CD4-positive, CD25-positive, alpha-beta regulatory T cell (primary cell): Measurements from ENCODE around the gene GTF2H4. TPM values are rescaled to one million over a fixed set of nuclear protein-coding genes. Genes with fewer than 3 reads are reported as not detected.
"Not testable (repeated sequence)": the region's sequence is repeated elsewhere in the genome, so short reads cannot be mapped to it uniquely, and the experiment has no call there.

Experiments used
- ATAC-seq, 2 donors: fragments of 150-1000 bp; cut with Tn5 transposase; one replicate each; pipeline ENCODE4 v1.10.0; 2021; ENCODE audit warnings: low read depth in 2 of 2, moderate number of reproducible peaks in 2 of 2, moderate library complexity in 1 of 2
- DNase-seq, 3 donors: peaks; one replicate each; pipeline versions ENCODE4 v3.0.0 to v3.0.0-alpha.2; 2012 to 2022; ENCODE audit warnings: mixed read lengths in 1 of 3
- H3K27ac ChIP-seq: one replicate; pipeline ENCODE4 v1.7.0; 2013; ENCODE audit warnings: mild to moderate bottlenecking, low read length; ENCODE audit not compliant: insufficient read depth, poor library complexity, severe bottlenecking
- H3K27me3 ChIP-seq: one replicate; pipeline ENCODE4 v1.7.0; 2013; ENCODE audit warnings: low read length; ENCODE audit not compliant: control insufficient read depth, insufficient read depth
- H3K36me3 ChIP-seq: one replicate; pipeline ENCODE4 v1.7.0; 2013; ENCODE audit warnings: mild to moderate bottlenecking, low read length, moderate library complexity; ENCODE audit not compliant: control insufficient read depth, insufficient read depth
- H3K4me1 ChIP-seq: 2 replicates; pipeline ENCODE4 v1.7.0; 2013; ENCODE audit warnings: mild to moderate bottlenecking, low read length; ENCODE audit not compliant: insufficient read depth, control insufficient read depth, poor library complexity, severe bottlenecking
- H3K4me3 ChIP-seq: one replicate; pipeline ENCODE4 v1.7.0; 2013; ENCODE audit warnings: low read depth, mild to moderate bottlenecking, low read length, moderate library complexity
- H3K9me3 ChIP-seq, 2 experiments: 1 replicate in 1 of 2; 2 replicates in 1 of 2; pipeline ENCODE4 v1.7.0; 2013; ENCODE audit warnings: low read length in 2 of 2, mild to moderate bottlenecking in 1 of 2, moderate library complexity in 1 of 2; ENCODE audit not compliant: control insufficient read depth in 2 of 2
- H3K27ac Mint-ChIP-seq, 3 donors: one replicate each; pipeline ENCODE4 v1.8.0; 2020 to 2022; ENCODE audit warnings: mild to moderate bottlenecking in 3 of 3, mixed read lengths in 3 of 3, moderate library complexity in 2 of 3
- H3K27me3 Mint-ChIP-seq: one replicate; pipeline ENCODE4 v1.8.0; 2022; ENCODE audit warnings: mild to moderate bottlenecking, mixed read lengths
- H3K36me3 Mint-ChIP-seq: one replicate; pipeline ENCODE4 v1.8.0; 2020; ENCODE audit warnings: mixed read lengths
- H3K4me1 Mint-ChIP-seq, 4 donors: one replicate each; pipeline ENCODE4 v1.8.0; 2020 to 2022; ENCODE audit warnings: mixed read lengths in 4 of 4, mild to moderate bottlenecking in 1 of 4
- H3K4me3 Mint-ChIP-seq, 4 donors: one replicate each; pipeline ENCODE4 v1.8.0; 2020 to 2022; ENCODE audit warnings: mild to moderate bottlenecking in 4 of 4, mixed read lengths in 4 of 4, moderate library complexity in 3 of 4
- H3K9me3 Mint-ChIP-seq, 7 donors: one replicate each; pipeline ENCODE4 v1.8.0; 2020 to 2022; ENCODE audit warnings: mixed read lengths in 7 of 7, mild to moderate bottlenecking in 3 of 7, moderate library complexity in 2 of 7
- polyA plus RNA-seq, 4 donors: library from polyadenylated mRNA; unstranded; fragments of 300-500 nt; fragmentation: Illumina TruSeq; gene quantifications; one replicate each; pipeline ENCODE4 v1.2.3, GENCODE V29; 2021
- total RNA-seq: library from RNA; stranded (reverse); gene quantifications from one replicate; pipeline ENCODE4 v1.2.3, GENCODE V29; 2022

Gene GTF2H4
- total and polyA plus RNA-seq, 5 donors from 2014 or later: 6.8 to 15.5 (median 7.2) TPM

DNA sequence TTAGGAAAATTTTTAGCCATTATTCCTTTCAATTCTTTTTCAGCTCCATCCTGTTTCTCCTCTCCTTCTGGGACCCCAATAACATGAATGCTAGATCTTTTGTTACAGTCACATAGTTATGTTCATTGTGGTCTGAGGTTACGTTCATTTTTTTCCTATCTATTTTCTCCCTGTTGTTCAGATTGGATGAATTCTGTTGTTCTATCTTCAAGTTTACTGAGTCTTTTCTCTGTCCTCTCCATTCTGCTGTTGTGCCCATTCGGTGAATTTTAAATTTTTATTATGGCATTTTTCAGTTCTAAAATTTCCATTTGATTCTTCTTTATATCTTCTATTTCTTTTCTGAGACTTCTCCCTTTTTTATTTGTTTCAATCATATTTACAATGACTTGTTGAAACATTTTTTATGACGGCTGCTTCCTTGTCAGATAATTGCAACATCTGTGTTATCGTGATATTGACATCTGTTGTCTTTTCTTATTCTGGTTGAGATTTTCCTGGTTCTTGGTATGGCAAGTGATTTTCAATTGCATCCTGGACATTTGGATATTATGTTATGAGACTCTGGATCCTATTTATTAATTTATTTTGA is 36.3 kb upstream of the GTF2H4 start:
- Histone ChIP-seq H3K9me3 (peaks cover 9 to 26% of the 10 kb centered on the region in 2 experiments), H3K4me1 (no peaks in the 10 kb centered on the region), H3K36me3 (no peaks in the 10 kb centered on the region), H3K27ac (no peak overlapping the region), H3K27me3 (no peaks in the 10 kb centered on the region), H3K4me3 (no peak overlapping the region)
- peaks cover 0 to 37% (median 11%) of the 10 kb centered on the region in 7 donors for H3K9me3 Mint-ChIP-seq
- H3K36me3 Mint-ChIP-seq: peaks cover 8% of the 10 kb centered on the region
- H3K27ac Mint-ChIP-seq: no peak overlapping the region
- peaks cover 26% of the 10 kb centered on the region for H3K27me3 Mint-ChIP-seq
- ATAC-seq (no peak), DNase-seq (no peak)
- peak overlapping the region in 1 of 4 donors; percentile 40 for H3K4me3 Mint-ChIP-seq
- peaks cover 0 to 10% (median 8%) of the 10 kb centered on the region in 4 donors for H3K4me1 Mint-ChIP-seq

GRCh38 chr6:30873137-30873640 is 34.8 kb upstream of the GTF2H4 start:
- Mint-ChIP-seq H3K36me3 (peaks cover 8% of the 10 kb centered on the region), H3K4me3 (no peak overlapping the region), H3K4me1 (peaks cover 0 to 23% (median 15%) of the 10 kb centered on the region in 4 donors), H3K27ac (no peak overlapping the region), H3K27me3 (peaks cover 20% of the 10 kb centered on the region), H3K9me3 (peaks cover 0 to 37% (median 8%) of the 10 kb centered on the region in 7 donors)
- peaks cover 10% of the 10 kb centered on the region for H3K4me1 ChIP-seq
- H3K36me3 ChIP-seq: no peaks in the 10 kb centered on the region
- no peak for DNase-seq
- H3K27me3 ChIP-seq: no peaks in the 10 kb centered on the region
- peaks cover 9 to 26% of the 10 kb centered on the region in 2 experiments for H3K9me3 ChIP-seq
- no peak overlapping the region for H3K4me3 ChIP-seq
- no peak for ATAC-seq
- H3K27ac ChIP-seq: no peak overlapping the region

DNA sequence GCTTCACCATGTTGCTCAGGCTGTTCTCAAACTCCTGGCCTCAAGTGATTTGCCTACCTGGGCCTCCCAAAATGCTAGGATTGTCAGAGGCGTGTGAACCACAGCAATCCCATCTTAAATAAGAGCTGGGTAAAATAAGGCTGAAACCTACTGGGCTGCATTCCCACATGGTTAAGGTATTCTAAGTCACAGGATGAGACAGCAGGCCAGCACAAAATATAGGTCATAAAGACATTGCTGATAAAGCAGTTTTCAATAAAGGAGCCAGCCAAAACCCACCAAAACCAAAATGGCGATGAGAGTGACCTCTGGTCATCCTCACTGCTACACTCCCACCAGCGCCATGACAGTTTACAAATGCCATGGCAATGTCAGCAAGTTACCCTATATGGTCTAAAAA is 34.2 kb upstream of the GTF2H4 start:
- not testable (repeated sequence) for H3K27ac ChIP-seq, H3K27ac Mint-ChIP-seq, H3K4me3 ChIP-seq, ATAC-seq, H3K4me3 Mint-ChIP-seq, H3K36me3 ChIP-seq, H3K27me3 ChIP-seq, DNase-seq, H3K36me3 Mint-ChIP-seq
- H3K9me3 Mint-ChIP-seq: peaks cover 0 to 37% (median 8%) of the 10 kb centered on the region in 7 donors
- H3K27me3 Mint-ChIP-seq: peaks cover 18% of the 10 kb centered on the region
- peaks cover 0 to 29% (median 16%) of the 10 kb centered on the region in 4 donors for H3K4me1 Mint-ChIP-seq
- peaks cover 9 to 21% of the 10 kb centered on the region in 2 experiments for H3K9me3 ChIP-seq
- peaks cover 10% of the 10 kb centered on the region for H3K4me1 ChIP-seq

DNA sequence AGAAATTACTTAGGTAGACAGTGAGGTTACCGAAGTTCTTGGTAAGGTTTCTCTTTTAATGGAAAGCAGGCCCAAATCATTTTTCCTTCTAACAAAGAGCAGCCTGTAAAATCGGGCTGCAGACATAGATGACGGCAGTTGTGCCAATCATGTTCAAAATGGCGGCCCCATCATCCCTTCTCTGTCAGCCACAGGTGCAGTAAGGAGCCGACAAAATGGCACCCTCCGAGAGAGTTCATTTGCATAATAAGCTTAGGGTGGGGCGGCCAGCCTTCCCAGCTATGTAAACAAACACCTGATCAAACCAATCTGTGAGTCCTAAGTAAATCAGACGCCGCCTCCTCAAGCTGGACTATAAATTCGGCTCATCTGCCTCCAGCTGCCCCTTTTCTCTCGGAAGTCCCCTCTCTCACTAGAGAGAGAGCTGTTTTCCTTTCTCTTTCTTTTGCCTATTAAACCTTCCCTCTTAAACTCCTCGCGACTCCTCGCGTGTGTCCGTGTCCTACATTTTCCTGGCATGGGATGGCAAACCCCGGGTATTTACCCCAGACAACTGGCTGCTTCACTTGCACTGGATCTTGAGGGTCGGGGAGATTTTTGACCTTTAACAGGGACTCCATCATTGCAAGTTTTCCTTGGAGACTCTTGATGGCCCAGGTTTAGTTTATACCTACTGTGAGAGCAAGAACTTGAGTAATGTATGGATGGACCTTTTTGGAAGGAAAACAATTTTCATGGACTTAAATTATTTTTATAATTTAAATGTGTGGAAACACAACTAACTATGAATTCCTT is 32.6 kb upstream of the GTF2H4 start:
- H3K4me1 Mint-ChIP-seq: peaks cover 0 to 34% (median 17%) of the 10 kb centered on the region in 4 donors
- Histone ChIP-seq H3K27ac (no peak overlapping the region), H3K4me1 (peaks cover 10% of the 10 kb centered on the region), H3K36me3 (no peaks in the 10 kb centered on the region), H3K4me3 (no peak overlapping the region), H3K9me3 (peaks cover 3 to 9% of the 10 kb centered on the region in 2 experiments), H3K27me3 (no peaks in the 10 kb centered on the region)
- H3K4me3 Mint-ChIP-seq: no peak overlapping the region
- peak overlapping the region in 2 of 3 donors; percentile 65 to 73 for H3K27ac Mint-ChIP-seq
- H3K9me3 Mint-ChIP-seq: peaks cover 0 to 24% (median 5%) of the 10 kb centered on the region in 7 donors
- H3K36me3 Mint-ChIP-seq: peaks cover 8% of the 10 kb centered on the region
- no peak for ATAC-seq
- H3K27me3 Mint-ChIP-seq: peaks cover 14% of the 10 kb centered on the region
- DNase-seq: no peak

- peaks cover 0 to 35% (median 14%) of the 10 kb centered on the region in 4 donors for H3K4me1 Mint-ChIP-seq
- no peak overlapping the region for H3K27ac ChIP-seq
- DNase-seq: no peak
- no peaks in the 10 kb centered on the region for H3K36me3 ChIP-seq
- H3K4me3 Mint-ChIP-seq: peak overlapping the region in 1 of 4 donors; percentile 7
- H3K9me3 ChIP-seq: peaks cover 3 to 9% of the 10 kb centered on the region in 2 experiments
- no peak overlapping the region for H3K4me3 ChIP-seq
- peaks cover 4% of the 10 kb centered on the region for H3K36me3 Mint-ChIP-seq
- peak overlapping the region in 2 of 3 donors; percentile 43 to 56 for H3K27ac Mint-ChIP-seq
- peaks cover 0 to 19% (median 5%) of the 10 kb centered on the region in 7 donors for H3K9me3 Mint-ChIP-seq
- ATAC-seq: no peak
- H3K27me3 ChIP-seq: no peaks in the 10 kb centered on the region
- peaks cover 16% of the 10 kb centered on the region for H3K27me3 Mint-ChIP-seq
- peaks cover 10% of the 10 kb centered on the region for H3K4me1 ChIP-seq
Observed at GRCh38 chr6:30876039-30876730, 31.8 kb upstream of the GTF2H4 start.

DNA sequence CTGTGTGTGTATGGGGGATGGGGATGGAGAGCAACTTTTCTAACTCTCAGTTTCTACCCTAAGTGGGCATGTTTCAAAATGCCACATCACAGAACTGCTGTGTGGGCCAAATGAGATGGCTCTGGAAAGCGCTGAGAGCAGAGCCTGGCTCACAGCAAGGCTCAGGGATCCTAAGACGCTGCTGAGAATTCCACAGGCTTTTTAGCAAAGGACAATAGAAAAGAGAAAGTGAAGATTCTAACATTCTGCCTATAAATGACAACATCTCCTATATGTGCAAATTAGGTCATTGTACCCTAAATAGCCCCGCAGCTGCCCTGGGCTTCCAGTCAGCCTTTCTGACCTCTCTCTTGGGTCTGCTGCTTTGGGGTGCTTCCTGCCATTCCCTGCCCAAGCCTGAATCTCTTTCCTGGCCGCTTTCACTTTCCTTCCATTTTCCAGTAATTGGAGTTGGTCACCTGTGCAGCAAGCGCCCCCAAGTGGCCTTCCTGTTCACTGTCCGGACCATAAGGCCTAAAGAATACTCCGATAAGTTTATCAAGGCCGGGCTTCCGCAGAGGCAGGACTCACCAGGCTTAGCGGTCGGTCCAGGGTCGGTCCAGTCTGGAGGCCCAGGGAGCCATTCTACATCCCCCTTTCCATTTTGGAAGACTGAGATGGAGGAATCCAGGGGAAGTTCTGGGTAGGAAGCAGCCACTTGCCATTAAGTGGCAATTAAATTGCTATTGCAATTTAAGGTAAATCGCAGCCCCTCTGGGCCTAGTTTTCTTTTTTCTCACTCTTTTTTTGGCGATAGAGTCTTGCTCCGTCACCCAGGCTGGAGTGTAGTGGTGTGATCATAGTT is 30.4 kb upstream of the GTF2H4 start:
- peak overlapping the region; percentile 64 to 95 (median 89) for H3K27ac Mint-ChIP-seq
- peaks cover 0 to 30% (median 13%) of the 10 kb centered on the region in 4 donors for H3K4me1 Mint-ChIP-seq
- Histone ChIP-seq H3K36me3 (no peaks in the 10 kb centered on the region), H3K9me3 (no peaks in the 10 kb centered on the region), H3K27me3 (no peaks in the 10 kb centered on the region), H3K4me3 (peak overlapping the region; percentile 70), H3K4me1 (peaks cover 10% of the 10 kb centered on the region), H3K27ac (no peak overlapping the region)
- DNase-seq (peak; percentile 54 to 82 (median 69)), ATAC-seq (peak; percentile 74 to 77)
- H3K9me3 Mint-ChIP-seq: peaks cover 0 to 6% (median 0%) of the 10 kb centered on the region in 7 donors
- peaks cover 4% of the 10 kb centered on the region for H3K36me3 Mint-ChIP-seq
- H3K4me3 Mint-ChIP-seq: peak overlapping the region; percentile 22 to 91 (median 82)
- H3K27me3 Mint-ChIP-seq: peaks cover 12% of the 10 kb centered on the region
